Measurements from ENCODE around the gene HMGB1.
A peak's percentile ranks its signal among the peaks of the same experiment; 100 is the strongest.

The HMGB1 gene

DNA sequence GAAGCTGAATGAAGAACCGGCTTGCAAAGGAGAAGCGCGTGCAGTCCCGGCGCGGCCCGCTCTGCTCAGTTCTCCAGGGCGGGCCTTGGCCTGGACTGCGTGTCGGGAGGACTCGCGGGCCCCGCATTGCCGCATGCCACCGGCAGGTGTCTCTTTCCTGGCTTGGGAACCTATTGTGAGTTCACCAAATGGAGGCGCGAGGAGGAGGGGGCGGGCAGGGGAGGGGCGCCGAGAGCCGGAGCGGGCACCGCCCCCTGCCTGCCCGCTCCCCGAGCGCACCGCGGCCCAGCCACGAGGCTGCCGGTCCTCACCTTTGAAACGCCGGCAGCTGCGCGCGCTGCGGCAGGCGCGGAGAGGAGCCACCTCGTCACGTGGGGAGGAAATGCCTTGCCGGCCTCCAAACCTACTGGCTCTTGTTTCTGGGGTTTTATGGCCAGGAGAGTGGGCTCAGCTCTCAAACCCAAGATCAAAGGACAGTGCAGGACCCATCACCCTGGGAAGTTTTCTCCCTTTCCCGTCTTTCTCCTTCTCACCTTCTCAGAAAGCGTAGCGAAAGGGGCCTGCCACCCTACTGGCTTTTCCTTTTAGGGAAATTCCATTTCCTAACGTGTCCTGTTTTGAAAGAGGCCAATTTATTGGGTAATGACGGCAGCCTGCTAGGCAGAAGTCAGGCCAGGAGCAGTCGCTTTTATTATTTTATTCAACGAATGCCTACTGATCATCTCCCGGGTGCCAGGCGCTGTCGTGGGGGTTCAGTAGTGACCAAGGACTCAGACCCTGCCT is 57.2 kb downstream of the HMGB1 start:
- Histone ChIP-seq H3K27ac (ENCODE audit: low read depth, low read length) (peak overlapping the region; percentile 96), H3K27me3 (ENCODE audit: control insufficient read depth in 1 of 2, insufficient read depth in 2 of 2, low read length in 2 of 2) (no peaks in the 10 kb centered on the region), H3K4me1 (ENCODE audit: insufficient read depth, low read length) (peaks cover 18% of the 10 kb centered on the region), H3K4me3 (ENCODE audit: low read depth in 1 of 2, low read length in 2 of 2) (peak overlapping the region; percentile 16 to 23), H3K9me3 (ENCODE audit: low read length) (no peaks in the 10 kb centered on the region), H3K9ac (ENCODE audit: low read length) (peak overlapping the region; percentile 7), H3K36me3 (ENCODE audit: insufficient read depth, low read length) (no peaks in the 10 kb centered on the region)

DNA sequence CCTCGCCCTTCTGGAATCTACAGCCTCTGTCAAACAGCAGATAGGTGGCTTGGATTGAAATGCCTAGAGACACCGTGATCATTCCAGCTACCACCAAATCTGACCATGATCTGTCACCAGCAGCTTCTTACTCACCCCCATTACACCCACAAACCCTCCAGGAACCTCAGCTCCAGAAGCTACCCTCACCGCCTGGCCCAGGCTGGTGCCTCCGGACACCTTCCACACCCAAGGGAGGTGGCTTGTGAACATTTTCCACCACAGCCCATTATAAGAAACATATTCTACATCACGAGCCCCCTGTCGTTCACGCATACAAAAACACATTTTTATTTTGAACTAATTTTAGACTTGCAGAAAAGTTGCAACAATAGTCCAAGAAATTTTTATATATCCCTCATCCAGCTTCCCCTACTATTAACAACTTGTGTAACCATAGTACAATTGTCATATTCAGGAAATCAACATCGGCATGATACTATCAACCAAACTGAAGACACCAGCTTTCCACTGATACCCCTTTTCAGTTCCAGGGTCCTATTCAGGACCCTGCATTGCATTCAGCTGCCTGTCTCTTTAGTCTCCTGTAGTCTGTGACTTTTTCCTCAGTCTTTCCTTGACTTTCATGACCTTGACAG is 58.8 kb downstream of the HMGB1 start:
- no peak overlapping the region for H3K27ac ChIP-seq (ENCODE audit: low read depth, low read length)
- H3K4me1 ChIP-seq (ENCODE audit: insufficient read depth, low read length): peaks cover 18% of the 10 kb centered on the region
- no peak overlapping the region for H3K4me3 ChIP-seq (ENCODE audit: low read depth in 1 of 2, low read length in 2 of 2)
- no peaks in the 10 kb centered on the region for H3K36me3 ChIP-seq (ENCODE audit: insufficient read depth, low read length)
- no peaks in the 10 kb centered on the region for H3K9me3 ChIP-seq (ENCODE audit: low read length)
- no peak overlapping the region for H3K9ac ChIP-seq (ENCODE audit: low read length)
- no peaks in the 10 kb centered on the region for H3K27me3 ChIP-seq (ENCODE audit: control insufficient read depth in 1 of 2, insufficient read depth in 2 of 2, low read length in 2 of 2)
